ENCODE measurements around the gene TMEM232. TPM values are rescaled to one million over a fixed set of nuclear protein-coding genes. Genes with fewer than 3 reads are reported as not detected.

The TMEM232 gene
- total RNA-seq, 1 donor from 2014 or later, result 1.6 TPM

DNA sequence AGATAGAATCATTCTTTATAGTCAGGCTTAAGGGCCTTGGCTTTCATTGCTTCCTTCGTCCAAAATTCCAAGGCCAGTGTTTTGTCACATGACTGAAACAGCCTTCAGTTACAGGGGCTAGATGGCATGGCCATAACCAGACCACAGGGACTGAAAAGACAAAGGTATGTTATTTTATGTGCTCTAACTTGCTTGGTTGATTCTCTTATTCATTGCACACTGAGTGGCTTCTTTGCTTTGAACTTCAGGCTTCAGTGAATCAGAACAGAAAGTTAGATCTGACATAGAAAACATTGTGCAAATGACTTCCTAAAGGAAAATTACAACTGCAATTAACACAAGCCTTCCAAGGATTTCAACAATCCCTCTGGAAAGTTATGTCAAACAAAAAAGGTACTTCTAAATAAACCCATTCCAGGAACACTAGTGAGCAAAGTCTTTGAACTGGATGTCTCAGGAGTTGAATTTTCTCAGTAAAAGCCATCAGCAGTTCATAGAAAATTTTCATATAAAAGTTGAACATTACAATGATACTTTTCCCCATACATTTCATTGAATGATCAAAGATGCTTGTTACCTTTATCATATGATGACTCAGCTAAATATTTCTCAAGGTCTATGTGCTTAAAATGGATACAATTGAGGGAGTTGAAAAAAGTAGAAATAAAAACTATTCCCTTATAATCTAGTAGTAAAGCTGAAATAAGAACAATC, 355.3 kb downstream of the TMEM232 start:
- no peak overlapping the region for H3K27ac Mint-ChIP-seq
- no peaks in the 10 kb centered on the region for H3K36me3 Mint-ChIP-seq (ENCODE audit: low read depth)
- no peaks in the 10 kb centered on the region for H3K27me3 Mint-ChIP-seq
- H3K4me3 Mint-ChIP-seq, result no peak overlapping the region
- peak; percentile 29 for DNase-seq
- H3K4me1 Mint-ChIP-seq, result no peaks in the 10 kb centered on the region
- intact Hi-C loops (cut with micrococcal nuclease), result no loop called here
- H3K9me3 Mint-ChIP-seq, result no peaks in the 10 kb centered on the region

Other genes with a start within 250 kb of the TMEM232 start
- 47.0 and 49.4 TPM in 2 replicates for gene SLC25A46, start 12.3 kb upstream of the TMEM232 start, total RNA-seq